Activated T-helper 1 cell treated with anti-CD3 and anti-CD28 coated beads, Interleukin-2, amount 50 U/mL, for 16 hours (primary cell): ENCODE measurements around the gene VASH1.
A peak's percentile ranks its signal among the peaks of the same experiment; 100 is the strongest.
"Not testable (repeated sequence)": the region's sequence is repeated elsewhere in the genome, so short reads cannot be mapped to it uniquely, and the experiment has no call there.

ENCODE experiments used
- DNase-seq, 2 donors: peaks; one replicate each; pipeline ENCODE4 v3.0.0-alpha.2; 2020; ENCODE audit warnings: low read depth in 1 of 2, low spot score in 1 of 2

Gene VASH1

GRCh38 chr14:76761136-76761959, at the start of gene VASH1:
Gene VASH1 (plus strand): TSS chr14:76761468. CDS start chr14:76762822, 1,354 bp downstream.
- peak; percentile 28 to 44 for DNase-seq

- no peak for DNase-seq
Observed at GRCh38 chr14:76713121-76713520, 48.1 kb upstream of the VASH1 start.

- DNase-seq = no peak
Observed at GRCh38 chr14:76714470-76714869, 46.8 kb upstream of the VASH1 start.

GRCh38 chr14:76715101-76715500, 46.2 kb upstream of the VASH1 start:
- no peak for DNase-seq

GRCh38 chr14:76715511-76716081, 45.7 kb upstream of the VASH1 start:
- DNase-seq = no peak

GRCh38 chr14:76716285-76716684, 45.0 kb upstream of the VASH1 start:
- DNase-seq = no peak

- DNase-seq = no peak
Observed at GRCh38 chr14:76717508-76718290, 43.6 kb upstream of the VASH1 start.

GRCh38 chr14:76718306-76719040, 42.8 kb upstream of the VASH1 start:
- no peak for DNase-seq

- DNase-seq = no peak
Observed at GRCh38 chr14:76719666-76720065, 41.6 kb upstream of the VASH1 start.

GRCh38 chr14:76720382-76720813, 40.9 kb upstream of the VASH1 start:
- DNase-seq = no peak

GRCh38 chr14:76721506-76721905, 39.8 kb upstream of the VASH1 start:
- DNase-seq = not testable (repeated sequence)

- no peak for DNase-seq
Observed at GRCh38 chr14:76724651-76725550, 36.4 kb upstream of the VASH1 start.

GRCh38 chr14:76726551-76726970, 34.7 kb upstream of the VASH1 start:
- no peak for DNase-seq

GRCh38 chr14:76727384-76727783, 33.9 kb upstream of the VASH1 start:
- DNase-seq = no peak

GRCh38 chr14:76727901-76728300, 33.4 kb upstream of the VASH1 start:
- no peak for DNase-seq

GRCh38 chr14:76729258-76729657, 32.0 kb upstream of the VASH1 start:
- DNase-seq = no peak

- no peak for DNase-seq
Observed at GRCh38 chr14:76729953-76730505, 31.2 kb upstream of the VASH1 start.

GRCh38 chr14:76734501-76734900, 26.8 kb upstream of the VASH1 start:
- DNase-seq = not testable (repeated sequence)

GRCh38 chr14:76736514-76736913, 24.8 kb upstream of the VASH1 start:
- no peak for DNase-seq

- no peak for DNase-seq
Observed at GRCh38 chr14:76741074-76741473, 20.2 kb upstream of the VASH1 start.
